ENCODE results near the gene FAM227B.
"Not testable (repeated sequence)": the region's sequence is repeated elsewhere in the genome, so short reads cannot be mapped to it uniquely, and the experiment has no call there.

The FAM227B gene

GRCh38 chr15:49361370-49361769 is 259.2 kb downstream of the FAM227B start:
- FAIRE-seq: no peak

GRCh38 chr15:49354439-49354838 is 266.2 kb downstream of the FAM227B start:
- not testable (repeated sequence) for FAIRE-seq

- no peak for FAIRE-seq
Measured at GRCh38 chr15:49343546-49343945, 277.1 kb downstream of the FAM227B start.

GRCh38 chr15:49339656-49340055 is 281.0 kb downstream of the FAM227B start:
- FAIRE-seq: no peak

GRCh38 chr15:49331951-49332350 is 288.7 kb downstream of the FAM227B start:
- no peak for FAIRE-seq

GRCh38 chr15:49331442-49331841 is 289.2 kb downstream of the FAM227B start:
- no peak for FAIRE-seq

- no peak for FAIRE-seq
Measured at GRCh38 chr15:49330166-49330565, 290.5 kb downstream of the FAM227B start.

- FAIRE-seq: no peak
Measured at GRCh38 chr15:49328941-49329340, 291.7 kb downstream of the FAM227B start.

- no peak for FAIRE-seq
Measured at GRCh38 chr15:49327927-49328326, 292.7 kb downstream of the FAM227B start.

- FAIRE-seq: no peak
Measured at GRCh38 chr15:49323207-49323606, 297.4 kb downstream of the FAM227B start.

- FAIRE-seq: no peak
Measured at GRCh38 chr15:49320351-49320750, 300.3 kb downstream of the FAM227B start.

GRCh38 chr15:49315391-49315823 is 305.2 kb downstream of the FAM227B start:
- no peak for FAIRE-seq

- FAIRE-seq: no peak
Measured at GRCh38 chr15:49314716-49315115, 305.9 kb downstream of the FAM227B start.

GRCh38 chr15:49313650-49314049 is 307.0 kb downstream of the FAM227B start:
- FAIRE-seq: no peak

GRCh38 chr15:49309889-49310288 is 310.7 kb downstream of the FAM227B start:
- no peak for FAIRE-seq

- no peak for FAIRE-seq
Measured at GRCh38 chr15:49308686-49309085, 311.9 kb downstream of the FAM227B start.

- FAIRE-seq: no peak
Measured at GRCh38 chr15:49306551-49306950, 314.1 kb downstream of the FAM227B start.

GRCh38 chr15:49303003-49303402 is 317.6 kb downstream of the FAM227B start:
- FAIRE-seq: no peak

GRCh38 chr15:49301562-49301961 is 319.1 kb downstream of the FAM227B start:
- FAIRE-seq: no peak

GRCh38 chr15:49300856-49301255 is 319.8 kb downstream of the FAM227B start:
- no peak for FAIRE-seq

GRCh38 chr15:49297584-49297983 is 323.0 kb downstream of the FAM227B start:
- no peak for FAIRE-seq

GRCh38 chr15:49296258-49296657 is 324.4 kb downstream of the FAM227B start:
- FAIRE-seq: no peak

- no peak for FAIRE-seq
Measured at GRCh38 chr15:49293941-49294340, 326.7 kb downstream of the FAM227B start.

GRCh38 chr15:49290191-49290590 is 330.4 kb downstream of the FAM227B start:
- no peak for FAIRE-seq

- no peak for FAIRE-seq
Measured at GRCh38 chr15:49288391-49288790, 332.2 kb downstream of the FAM227B start.

GRCh38 chr15:49287481-49287880 is 333.1 kb downstream of the FAM227B start:
- FAIRE-seq: no peak

All from G401.6 (cell line).